Activated naive CD4-positive, alpha-beta T cell treated with Interleukin-2 at 50 U/mL for 16 hours (primary cell): Measurements from ENCODE around the gene PDCD2L.

ENCODE experiments used
- DNase-seq: peaks from one replicate; pipeline ENCODE4 v3.0.0-alpha.2; 2020

PDCD2L gene

GRCh38 chr19:34474233-34474989 is 70.2 kb downstream of the PDCD2L start:
- no peak for DNase-seq

GRCh38 chr19:34475026-34475974 is 71.1 kb downstream of the PDCD2L start:
- DNase-seq, result no peak
